Kidney (tissue), 14 donors: ENCODE measurements around the gene C15orf61. TPM values are rescaled to one million over a fixed set of nuclear protein-coding genes. Genes with fewer than 3 reads are reported as not detected.

Experiments
- DNase-seq, 5 donors: peaks; one replicate each; pipeline ENCODE4 v3.0.0-alpha.2; 2013 to 2020
- FAIRE-seq: peaks from 2 replicates; lab custom pipeline; 2012; peaks lifted over from hg19 to GRCh38; lab: Jason Lieb, UNC
- H3K27ac ChIP-seq, 2 donors: one replicate each; pipeline ENCODE4 v1.7.0; 2013; ENCODE audit warnings: low read depth in 2 of 2, low read length in 2 of 2, inconsistent platforms in 1 of 2
- H3K27me3 ChIP-seq: one replicate; pipeline ENCODE4 v1.7.1; 2013; ENCODE audit warnings: low read length, inconsistent platforms; ENCODE audit not compliant: control insufficient read depth, insufficient read depth
- H3K36me3 ChIP-seq, 3 donors: one replicate each; pipeline versions ENCODE4 v1.7.0 to v1.7.1; 2013; ENCODE audit warnings: low read length in 3 of 3, control low read depth in 1 of 3, inconsistent platforms in 1 of 3; ENCODE audit not compliant: insufficient read depth in 3 of 3, control insufficient read depth in 2 of 3
- H3K4me1 ChIP-seq, 3 donors: one replicate each; pipeline versions ENCODE4 v1.7.0 to v1.7.1; 2013; ENCODE audit warnings: low read length in 3 of 3, inconsistent platforms in 1 of 3, low read depth in 1 of 3; ENCODE audit not compliant: control insufficient read depth in 2 of 3, insufficient read depth in 2 of 3
- H3K4me3 ChIP-seq, 3 donors: one replicate each; pipeline versions ENCODE4 v1.7.0 to v1.8.1; 2013; ENCODE audit warnings: low read length in 3 of 3, control low read depth in 1 of 3, inconsistent platforms in 1 of 3
- H3K9ac ChIP-seq, 3 donors: one replicate each; pipeline versions ENCODE4 v1.7.0 to v1.7.1; 2013; ENCODE audit warnings: low read length in 3 of 3, control low read depth in 1 of 3, inconsistent platforms in 1 of 3
- H3K9me3 ChIP-seq, 3 donors: one replicate each; pipeline versions ENCODE4 v1.7.0 to v1.7.1; 2013; ENCODE audit warnings: low read length in 3 of 3, control low read depth in 1 of 3, inconsistent platforms in 1 of 3; ENCODE audit not compliant: control insufficient read depth in 2 of 3, insufficient read depth in 1 of 3
- CTCF ChIP-seq: IDR thresholded peaks from 3 replicates; pipeline ENCODE4 v1.5.1; 2012; ENCODE audit warnings: mild to moderate bottlenecking, moderate library complexity, borderline replicate concordance; ENCODE audit not compliant: insufficient read depth; ENCODE audit errors: extremely low read depth
- intact Hi-C: fragments of 100-400 bp; cut with DNase I; formaldehyde crosslinking; loops from one replicate; pipeline ENCODE4 v1.11.1; 2022
- polyA plus RNA-seq: library from polyadenylated mRNA; stranded (reverse); fragments of 350-450 nt; fragmentation: Illumina TruSeq; extraction: RNeasy Lipid Tissue Mini Kit (QIAGEN cat#74804); gene quantifications from one replicate; pipeline ENCODE4 v1.2.3, GENCODE V29; 2014; ENCODE audit warnings: low read depth, low replicate concordance; ENCODE audit not compliant: insufficient read depth
- total RNA-seq: library from RNA; stranded (reverse); fragmentation: NEBNext Ultra II Directional; extraction: Animal tissue kit (Norgen Biotek cat#: 25700); gene quantifications from one replicate; pipeline ENCODE4 v1.2.1, GENCODE V29; 2021
- donor health status: control.
- donor health status: control.
- donor health status: control.
- donor health status: control.
- donor health status: control.
- donor health status: DM: yes; HTN: yes; CAD: no.
- donor health status: Normal renal cell carcinoma (clear cell type).

The C15orf61 gene
- total and polyA plus RNA-seq, 2 donors from 2014 or later = 5.5 to 8.7 TPM

- no peak for TF ChIP-seq CTCF
- no peak overlapping the region for H3K27ac ChIP-seq
- peaks cover 0 to 3% (median 0%) of the 10 kb centered on the region in 3 donors for H3K36me3 ChIP-seq
- H3K9me3 ChIP-seq = no peaks in the 10 kb centered on the region
- intact Hi-C loops = no loop called here
- DNase-seq (no peak), FAIRE-seq (no peak)
- no peak overlapping the region for H3K4me3 ChIP-seq
- H3K27me3 ChIP-seq = no peaks in the 10 kb centered on the region
- H3K9ac ChIP-seq = no peak overlapping the region
- peaks cover 0 to 9% (median 5%) of the 10 kb centered on the region in 3 donors for H3K4me1 ChIP-seq
Observed at GRCh38 chr15:67545864-67546263, 24.9 kb downstream of the C15orf61 start.

- no peak for DNase-seq
- H3K9ac ChIP-seq = no peak overlapping the region
- intact Hi-C loops = no loop called here
- H3K36me3 ChIP-seq = peaks cover 2 to 3% (median 3%) of the 10 kb centered on the region in 3 donors
- H3K27ac ChIP-seq = no peak overlapping the region
- H3K27me3 ChIP-seq = no peaks in the 10 kb centered on the region
- H3K9me3 ChIP-seq = no peaks in the 10 kb centered on the region
- TF ChIP-seq CTCF = no peak
- peaks cover 0 to 9% (median 5%) of the 10 kb centered on the region in 3 donors for H3K4me1 ChIP-seq
- FAIRE-seq = no peak
- no peak overlapping the region for H3K4me3 ChIP-seq
Observed at GRCh38 chr15:67547064-67547463, 26.1 kb downstream of the C15orf61 start.

- H3K4me1 ChIP-seq = peaks cover 0 to 9% (median 5%) of the 10 kb centered on the region in 3 donors
- FAIRE-seq (no peak), DNase-seq (no peak)
- peaks cover 2 to 3% (median 3%) of the 10 kb centered on the region in 3 donors for H3K36me3 ChIP-seq
- TF ChIP-seq CTCF = no peak
- H3K9me3 ChIP-seq = no peaks in the 10 kb centered on the region
- no peak overlapping the region for H3K9ac ChIP-seq
- intact Hi-C loops = no loop called here
- no peaks in the 10 kb centered on the region for H3K27me3 ChIP-seq
- no peak overlapping the region for H3K4me3 ChIP-seq
- no peak overlapping the region for H3K27ac ChIP-seq
Observed at GRCh38 chr15:67547836-67548235, 26.9 kb downstream of the C15orf61 start.
